Ishikawa (cell line): ENCODE measurements around the gene SOX1.

ENCODE experiments used
- CEBPB ChIP-seq: IDR thresholded peaks from 2 replicates; pipeline ENCODE4 v1.6.1; 2012
- CREB1 ChIP-seq: IDR thresholded peaks from 2 replicates; pipeline ENCODE4 v1.6.1; 2012; ENCODE audit warnings: low read depth
- EGR1 ChIP-seq: IDR thresholded peaks from 2 replicates; pipeline ENCODE4 v1.6.1; 2012
- EP300 ChIP-seq: IDR thresholded peaks from 2 replicates; pipeline ENCODE4 v1.6.1; 2012; ENCODE audit warnings: borderline replicate concordance
- FOXM1 ChIP-seq: IDR thresholded peaks from 2 replicates; pipeline ENCODE4 v1.6.1; 2012; ENCODE audit warnings: low read depth, borderline replicate concordance
- MAX ChIP-seq: IDR thresholded peaks from 2 replicates; pipeline ENCODE4 v1.6.1; 2012
- NFIC ChIP-seq: IDR thresholded peaks from 2 replicates; pipeline ENCODE4 v1.6.1; 2012
- RAD21 ChIP-seq: IDR thresholded peaks from 2 replicates; pipeline ENCODE4 v1.6.1; 2012; ENCODE audit warnings: low read depth
- REST ChIP-seq: IDR thresholded peaks from 2 replicates; pipeline ENCODE4 v1.6.1; 2012; ENCODE audit warnings: low read depth, mild to moderate bottlenecking
- TAF1 ChIP-seq: IDR thresholded peaks from 2 replicates; pipeline ENCODE4 v1.6.1; 2012; ENCODE audit warnings: low read depth, mild to moderate bottlenecking
- TCF12 ChIP-seq: IDR thresholded peaks from 2 replicates; pipeline ENCODE4 v1.6.1; 2012; ENCODE audit warnings: low read depth
- TEAD4 ChIP-seq: IDR thresholded peaks from 2 replicates; pipeline ENCODE4 v1.6.1; 2012
- USF1 ChIP-seq: IDR thresholded peaks from 2 replicates; pipeline ENCODE4 v1.6.1; 2012
- YY1 ChIP-seq: IDR thresholded peaks from 2 replicates; pipeline ENCODE4 v1.6.1; 2012; ENCODE audit warnings: low read depth
- ZBTB7A ChIP-seq: IDR thresholded peaks from 2 replicates; pipeline ENCODE4 v1.6.1; 2012; ENCODE audit warnings: low read depth

SOX1 gene

GRCh38 chr13:112119192-112120030 is 52.5 kb downstream of the SOX1 start:
- TF ChIP-seq RAD21: no peak
- TF ChIP-seq TAF1: no peak
- no peak for TF ChIP-seq ZBTB7A
- TF ChIP-seq FOXM1: no peak
- no peak for TF ChIP-seq REST
- no peak for TF ChIP-seq MAX

- TF ChIP-seq EGR1 (no peak), RAD21 (no peak), TCF12 (no peak), CREB1 (no peak), MAX (no peak), EP300 (no peak), NFIC (no peak), FOXM1 (no peak), REST (no peak), TAF1 (no peak), USF1 (no peak), CEBPB (no peak), YY1 (no peak), ZBTB7A (no peak), TEAD4 (no peak)
Measured at GRCh38 chr13:112120031-112120373, 53.1 kb downstream of the SOX1 start.
